HG03064 (cell line): ENCODE results near the gene CYTH1.

ENCODE experiments used
- ATAC-seq: cut with Tn5 transposase; IDR thresholded peaks from one replicate; pipeline ENCODE4 v1.9.1; 2021; ENCODE audit warnings: low read depth; ENCODE audit not compliant: unreplicated experiment

CYTH1 gene

GRCh38 chr17:78781893-78782304 lies at the start of gene CYTH1:
Gene CYTH1 (minus strand): TSS chr17:78782273. CDS start chr17:78782223, 50 bp downstream.
- ATAC-seq, result no peak

GRCh38 chr17:78829477-78829876 lies 47.4 kb upstream of the CYTH1 start:
- no peak for ATAC-seq

- no peak for ATAC-seq
Observed at GRCh38 chr17:78828470-78829185, 46.6 kb upstream of the CYTH1 start.

GRCh38 chr17:78826836-78827509 lies 44.9 kb upstream of the CYTH1 start:
- no peak for ATAC-seq

GRCh38 chr17:78826421-78826820 lies 44.3 kb upstream of the CYTH1 start:
- ATAC-seq, result no peak

GRCh38 chr17:78825696-78826095 lies 43.6 kb upstream of the CYTH1 start:
- no peak for ATAC-seq

GRCh38 chr17:78824240-78824639 lies 42.2 kb upstream of the CYTH1 start:
- no peak for ATAC-seq

- no peak for ATAC-seq
Observed at GRCh38 chr17:78823282-78824046, 41.4 kb upstream of the CYTH1 start.

- no peak for ATAC-seq
Observed at GRCh38 chr17:78822552-78822951, 40.5 kb upstream of the CYTH1 start.

GRCh38 chr17:78821961-78822360 lies 39.9 kb upstream of the CYTH1 start:
- ATAC-seq, result no peak

GRCh38 chr17:78820841-78821240 lies 38.8 kb upstream of the CYTH1 start:
- no peak for ATAC-seq

- ATAC-seq, result no peak
Observed at GRCh38 chr17:78819806-78820792, 38.0 kb upstream of the CYTH1 start.

GRCh38 chr17:78819402-78819801 lies 37.3 kb upstream of the CYTH1 start:
- no peak for ATAC-seq

- no peak for ATAC-seq
Observed at GRCh38 chr17:78818932-78819331, 36.9 kb upstream of the CYTH1 start.

GRCh38 chr17:78818152-78818846 lies 36.2 kb upstream of the CYTH1 start:
- ATAC-seq, result no peak

- ATAC-seq, result no peak
Observed at GRCh38 chr17:78817123-78817522, 35.0 kb upstream of the CYTH1 start.

- no peak for ATAC-seq
Observed at GRCh38 chr17:78815696-78816095, 33.6 kb upstream of the CYTH1 start.

GRCh38 chr17:78812855-78813254 lies 30.8 kb upstream of the CYTH1 start:
- no peak for ATAC-seq

GRCh38 chr17:78808163-78808562 lies 26.1 kb upstream of the CYTH1 start:
- ATAC-seq, result no peak

- ATAC-seq, result no peak
Observed at GRCh38 chr17:78806451-78806850, 24.4 kb upstream of the CYTH1 start.
